Measurements from ENCODE around the gene DUSP12. TPM values are rescaled to one million over a fixed set of nuclear protein-coding genes. Genes with fewer than 3 reads are reported as not detected.

The DUSP12 gene
- total and polyA plus RNA-seq, 9 of the 15 experiments (the other 6 are each of a cell fraction or from before 2014, with no cell fraction given): 10.4 to 81.4 (median 43.6) TPM

DNA sequence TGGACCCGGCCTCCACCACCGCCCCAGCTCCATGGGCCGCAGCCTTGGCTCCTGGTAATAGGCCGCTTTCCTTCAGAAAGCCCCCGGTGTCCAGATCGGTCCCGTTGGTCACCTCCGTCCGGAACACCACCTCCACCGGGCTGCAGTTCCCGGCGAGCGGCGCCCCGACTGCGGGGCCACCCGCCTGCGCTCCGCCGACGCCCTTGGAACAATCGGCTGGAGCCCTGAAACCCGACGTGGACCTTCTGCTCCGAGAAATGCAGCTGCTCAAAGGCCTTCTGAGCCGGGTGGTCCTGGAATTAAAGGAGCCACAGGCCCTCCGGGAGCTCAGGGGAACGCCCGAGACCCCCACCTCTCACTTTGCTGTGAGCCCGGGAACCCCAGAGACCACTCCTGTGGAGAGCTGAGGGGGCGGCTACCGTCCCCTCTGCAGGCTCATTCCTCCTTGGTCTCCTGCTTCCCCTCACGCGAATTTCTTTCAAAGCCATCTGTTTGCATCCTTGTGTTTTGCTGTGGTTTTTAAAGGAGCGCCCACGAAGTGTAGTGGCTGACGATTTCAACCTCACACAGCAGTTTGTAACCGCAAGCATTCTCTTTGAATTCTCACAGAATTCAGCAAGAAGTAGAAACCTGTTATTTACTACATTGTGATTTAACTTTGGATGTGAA is 22.2 kb upstream of the DUSP12 start (continued):
- TF ChIP-seq THAP12 (CRISPR knock-in tag; IDR thresholded peaks at IDR 0.05) (no peak), CXXC5 (CRISPR knock-in tag; IDR thresholded peaks at IDR 0.05) (no peak; the same call in none of the 2 replicates), ZNF311 (CRISPR knock-in tag; IDR thresholded peaks at IDR 0.05) (no peak), MCM2 (IDR thresholded peaks at IDR 0.05; ENCODE audit: low read depth) (no peak), POLR3G (IDR thresholded peaks at IDR 0.05; ENCODE audit: extremely low read depth, insufficient read length, insufficient replicate concordance) (no peak), ARID3B (CRISPR knock-in tag; IDR thresholded peaks at IDR 0.05; ENCODE audit: borderline replicate concordance) (no peak), CTBP1 (IDR thresholded peaks at IDR 0.05; ENCODE audit: borderline replicate concordance) (peak; percentile 13; the same call in 1 of the 2 replicates), CC2D1A (IDR thresholded peaks at IDR 0.05) (no peak), CBFB (CRISPR knock-in tag; IDR thresholded peaks at IDR 0.05) (no peak), NR3C1 (CRISPR knock-in tag; IDR thresholded peaks at IDR 0.05) (0 out of 2 replicates have a peak, but pooled peaks have one; percentile 52), PPARD (CRISPR knock-in tag; IDR thresholded peaks at IDR 0.05) (no peak), ELF1 (tag; IDR thresholded peaks at IDR 0.05) (no peak), ZC3H11A (IDR thresholded peaks at IDR 0.05; ENCODE audit: low read depth, low read length) (no peak), HMG20A (CRISPR knock-in tag; conservative IDR thresholded peaks at IDR 0.05) (no peak), MYC (IDR thresholded peaks at IDR 0.05; ENCODE audit: low read depth, low read length) (no peak), MYC (CRISPR knock-in tag; IDR thresholded peaks at IDR 0.05; ENCODE audit: borderline replicate concordance, low read depth) (0 out of 2 replicates have a peak, but pooled peaks have one; percentile 8), ZBTB34 (CRISPR knock-in tag; IDR thresholded peaks at IDR 0.05) (no peak), ERF (CRISPR knock-in tag; IDR thresholded peaks at IDR 0.05) (no peak)
- TF ChIP-seq, protein P1, sequence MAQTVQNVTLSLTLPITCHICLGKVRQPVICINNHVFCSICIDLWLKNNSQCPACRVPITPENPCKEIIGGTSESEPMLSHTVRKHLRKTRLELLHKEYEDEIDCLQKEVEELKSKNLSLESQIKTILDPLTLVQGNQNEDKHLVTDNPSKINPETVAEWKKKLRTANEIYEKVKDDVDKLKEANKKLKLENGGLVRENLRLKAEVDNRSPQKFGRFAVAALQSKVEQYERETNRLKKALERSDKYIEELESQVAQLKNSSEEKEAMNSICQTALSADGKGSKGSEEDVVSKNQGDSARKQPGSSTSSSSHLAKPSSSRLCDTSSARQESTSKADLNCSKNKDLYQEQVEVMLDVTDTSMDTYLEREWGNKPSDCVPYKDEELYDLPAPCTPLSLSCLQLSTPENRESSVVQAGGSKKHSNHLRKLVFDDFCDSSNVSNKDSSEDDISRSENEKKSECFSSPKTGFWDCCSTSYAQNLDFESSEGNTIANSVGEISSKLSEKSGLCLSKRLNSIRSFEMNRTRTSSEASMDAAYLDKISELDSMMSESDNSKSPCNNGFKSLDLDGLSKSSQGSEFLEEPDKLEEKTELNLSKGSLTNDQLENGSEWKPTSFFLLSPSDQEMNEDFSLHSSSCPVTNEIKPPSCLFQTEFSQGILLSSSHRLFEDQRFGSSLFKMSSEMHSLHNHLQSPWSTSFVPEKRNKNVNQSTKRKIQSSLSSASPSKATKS (CRISPR knock-in tag; IDR thresholded peaks at IDR 0.05): no peak
- TF ChIP-seq, protein P2, sequence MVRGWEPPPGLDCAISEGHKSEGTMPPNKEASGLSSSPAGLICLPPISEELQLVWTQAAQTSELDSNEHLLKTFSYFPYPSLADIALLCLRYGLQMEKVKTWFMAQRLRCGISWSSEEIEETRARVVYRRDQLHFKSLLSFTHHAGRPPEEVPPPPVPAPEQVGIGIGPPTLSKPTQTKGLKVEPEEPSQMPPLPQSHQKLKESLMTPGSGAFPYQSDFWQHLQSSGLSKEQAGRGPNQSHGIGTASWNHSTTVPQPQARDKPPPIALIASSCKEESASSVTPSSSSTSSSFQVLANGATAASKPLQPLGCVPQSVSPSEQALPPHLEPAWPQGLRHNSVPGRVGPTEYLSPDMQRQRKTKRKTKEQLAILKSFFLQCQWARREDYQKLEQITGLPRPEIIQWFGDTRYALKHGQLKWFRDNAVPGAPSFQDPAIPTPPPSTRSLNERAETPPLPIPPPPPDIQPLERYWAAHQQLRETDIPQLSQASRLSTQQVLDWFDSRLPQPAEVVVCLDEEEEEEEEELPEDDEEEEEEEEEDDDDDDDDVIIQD (CRISPR knock-in tag; IDR thresholded peaks at IDR 0.05): 0 out of 2 replicates have a peak, but pooled peaks have one; percentile 49
